Astrocyte of the hippocampus (primary cell): ENCODE results near the gene CAMTA1.

Source experiments
- DNase-seq: peaks from one replicate; pipeline ENCODE4 v3.0.0; 2011; ENCODE audit warnings: low read depth, low spot score

Gene CAMTA1

GRCh38 chr1:7186382-7187111, 401.3 kb downstream of the CAMTA1 start:
- no peak for DNase-seq

DNA sequence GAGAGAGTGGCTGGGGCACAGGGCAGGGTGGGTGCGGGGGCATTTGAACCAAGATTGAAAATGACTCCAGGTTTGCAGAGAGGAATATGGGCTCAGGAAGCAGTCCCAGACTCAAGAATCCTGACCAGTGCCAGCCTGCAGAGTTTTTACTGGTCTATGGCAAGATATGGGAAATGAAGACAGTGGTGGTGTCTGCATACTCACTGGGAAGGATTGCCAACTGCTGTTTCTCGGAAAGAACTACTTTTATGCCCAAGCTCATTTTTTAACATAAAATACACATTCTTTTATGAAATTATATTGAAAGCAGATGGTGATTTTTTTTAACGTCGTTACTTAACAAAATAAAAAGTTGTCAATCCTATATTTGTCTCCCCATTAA, 401.8 kb downstream of the CAMTA1 start:
- no peak for DNase-seq

GRCh38 chr1:7190261-7190660, 405.0 kb downstream of the CAMTA1 start:
- DNase-seq: no peak

GRCh38 chr1:7192453-7192852, 407.2 kb downstream of the CAMTA1 start:
- no peak for DNase-seq

GRCh38 chr1:7196036-7196911, 411.0 kb downstream of the CAMTA1 start:
- no peak for DNase-seq

DNA sequence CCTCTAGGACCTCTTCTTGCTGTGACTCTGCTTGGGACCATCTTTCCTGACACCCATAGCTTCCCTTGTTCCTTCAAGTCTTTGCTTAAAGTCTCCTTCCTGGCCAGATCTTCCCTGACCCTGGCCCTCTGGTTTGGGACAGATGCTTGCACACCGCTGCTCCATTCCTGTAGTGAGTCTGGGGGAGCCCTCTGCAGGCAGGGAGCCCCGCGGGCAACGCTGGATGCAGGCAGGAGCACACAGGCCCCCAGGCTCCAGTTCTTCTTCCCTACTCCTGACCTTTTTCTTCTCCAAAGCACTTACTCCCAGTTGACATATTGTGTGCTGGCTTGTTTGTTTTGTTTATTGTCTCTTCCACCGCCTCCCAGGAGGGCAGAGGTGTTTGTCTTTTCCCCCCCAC, 413.4 kb downstream of the CAMTA1 start:
- DNase-seq: no peak

DNA sequence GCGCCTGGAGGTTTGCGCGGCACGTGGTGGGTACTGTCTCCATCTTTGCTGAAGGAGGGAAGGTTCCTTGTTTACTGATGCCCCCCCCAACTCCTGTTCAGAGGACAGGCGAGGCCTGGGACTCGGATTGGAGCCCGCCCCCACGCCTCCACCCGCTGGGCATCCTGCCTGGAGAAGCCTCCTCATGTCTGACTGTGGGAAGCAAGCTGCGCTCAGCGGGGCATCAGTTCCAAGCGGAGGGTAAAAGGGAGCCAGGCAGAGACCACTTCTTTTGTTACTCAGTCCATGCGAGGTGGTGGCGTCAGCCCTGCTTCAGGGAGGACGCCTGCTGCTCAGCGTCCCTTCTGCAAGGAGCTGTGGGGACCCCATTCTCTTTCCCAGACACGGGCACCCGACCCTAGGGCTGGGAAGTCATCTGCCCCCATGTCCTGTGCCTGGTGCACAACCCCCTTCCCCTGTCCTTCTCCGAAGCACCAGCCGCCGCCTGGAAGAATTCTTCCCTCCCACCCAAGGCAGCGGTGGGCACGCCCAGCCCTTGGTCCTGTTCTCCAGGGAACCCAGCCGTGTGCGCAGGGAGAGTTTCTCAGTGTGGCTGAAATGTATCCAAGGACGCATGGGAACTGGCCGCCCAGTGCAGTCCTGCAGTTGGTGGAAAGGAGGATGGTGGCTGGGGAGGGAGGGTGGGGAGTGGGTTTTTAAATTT, 414.0 kb downstream of the CAMTA1 start:
- peak; percentile 11 for DNase-seq

DNA sequence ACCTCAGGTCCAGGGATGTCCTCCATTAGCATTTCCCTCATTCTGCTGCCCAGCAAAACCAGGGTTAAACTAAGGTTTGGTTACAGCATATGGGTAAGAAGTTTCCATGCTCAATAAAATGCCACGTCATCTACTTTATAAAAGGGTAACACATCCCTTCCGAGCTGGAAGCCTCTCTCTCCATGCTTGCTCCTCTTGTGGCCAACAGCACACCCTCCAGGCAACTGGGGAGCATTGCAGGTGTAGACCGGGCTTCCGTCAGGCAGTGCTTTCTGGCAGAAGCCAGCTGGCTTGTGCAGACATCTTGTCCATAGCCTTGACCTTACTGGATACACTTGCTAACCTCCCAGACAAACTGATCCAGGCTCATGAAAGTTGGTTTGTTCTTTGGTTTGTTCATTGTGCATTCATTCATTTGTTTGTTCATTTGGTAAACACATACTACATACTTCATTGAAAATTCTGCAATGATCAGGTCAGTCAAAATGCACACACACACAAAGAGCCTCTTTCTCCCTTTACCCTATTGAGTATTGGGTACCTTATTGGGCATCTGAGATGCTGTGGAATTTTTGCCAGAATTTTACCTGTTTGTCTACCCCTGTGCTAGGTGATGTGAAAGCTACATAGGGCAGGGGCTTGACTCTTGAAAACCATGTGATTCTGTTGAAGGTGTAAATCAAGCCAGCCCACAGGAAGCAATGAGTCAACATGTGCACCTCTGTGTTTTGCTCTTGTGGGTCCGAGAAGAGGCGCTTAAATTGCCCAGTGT, 422.8 kb downstream of the CAMTA1 start:
- DNase-seq: peak; percentile 83

- no peak for DNase-seq
These were observed 423.5 kb downstream of the CAMTA1 start for GRCh38 chr1:7208647-7209180.

GRCh38 chr1:7209336-7209735, 424.1 kb downstream of the CAMTA1 start:
- no peak for DNase-seq

GRCh38 chr1:7218210-7218832, 433.1 kb downstream of the CAMTA1 start:
- peak; percentile 64 for DNase-seq

GRCh38 chr1:7219031-7219430, 433.8 kb downstream of the CAMTA1 start:
- DNase-seq: no peak

- peak; percentile 72 for DNase-seq
These were observed 434.8 kb downstream of the CAMTA1 start for GRCh38 chr1:7220007-7220406.

- DNase-seq: no peak
These were observed 435.5 kb downstream of the CAMTA1 start for GRCh38 chr1:7220712-7221252.

- peak; percentile 15 for DNase-seq
These were observed 436.8 kb downstream of the CAMTA1 start for GRCh38 chr1:7221826-7222694.

- no peak for DNase-seq
These were observed 437.4 kb downstream of the CAMTA1 start for GRCh38 chr1:7222695-7223015.

DNA sequence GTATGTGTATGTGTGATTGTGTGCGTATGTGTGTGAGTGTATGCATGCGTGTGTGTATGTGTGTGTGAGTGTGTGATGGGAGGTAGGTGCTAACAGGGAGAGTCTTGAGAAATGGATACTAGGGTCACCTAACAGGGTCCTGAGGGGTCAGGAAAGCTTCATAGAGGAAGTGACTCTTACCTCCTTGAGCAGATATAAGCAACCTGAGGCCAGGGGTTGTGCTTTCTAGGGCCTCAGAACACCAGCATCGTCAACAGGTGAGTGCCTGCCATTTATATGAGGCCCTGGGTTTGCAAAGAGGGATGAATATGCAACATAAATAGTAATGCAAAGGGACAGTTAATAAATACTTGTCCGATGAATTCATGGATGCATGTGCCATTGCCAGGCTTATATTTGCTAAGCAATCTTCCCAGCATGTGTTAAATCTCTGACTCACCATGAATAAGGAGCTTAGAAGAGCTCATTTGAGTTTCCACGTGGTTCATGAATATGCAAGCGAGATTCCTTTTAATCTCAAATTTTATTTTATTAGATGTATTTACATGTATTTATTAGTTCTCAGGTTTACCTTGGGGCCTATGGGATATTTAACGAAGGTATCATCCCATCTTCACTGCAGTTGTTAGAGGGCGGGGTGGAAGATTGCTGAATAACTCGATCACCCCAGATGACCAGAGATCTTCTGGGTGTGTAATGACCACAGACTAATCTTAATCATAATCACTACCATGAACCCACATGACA, 438.3 kb downstream of the CAMTA1 start:
- peak; percentile 73 for DNase-seq

DNA sequence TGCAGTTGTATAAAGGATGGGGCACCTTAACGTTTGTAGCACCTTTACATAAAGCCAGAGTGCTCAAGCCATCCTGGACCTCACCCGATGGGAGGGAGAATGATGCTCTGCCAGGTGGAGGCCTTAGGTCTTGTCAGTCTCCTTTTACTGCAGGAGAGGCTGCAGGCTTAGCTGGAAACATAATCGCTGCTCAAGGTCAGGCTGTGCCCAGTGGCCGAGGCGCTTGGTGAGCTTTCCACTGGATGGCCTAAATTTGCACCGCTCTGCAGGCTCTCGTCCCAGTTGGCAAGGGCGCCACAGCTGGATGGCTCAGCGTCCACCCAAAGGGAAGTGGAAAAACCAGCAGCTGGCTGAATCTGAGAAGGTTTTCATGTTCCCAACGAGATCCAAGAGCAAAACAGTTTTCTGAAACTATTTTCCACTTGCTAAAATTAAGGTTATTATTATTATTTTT, 438.9 kb downstream of the CAMTA1 start:
- DNase-seq: no peak

- no peak for DNase-seq
These were observed 439.4 kb downstream of the CAMTA1 start for GRCh38 chr1:7224644-7225043.
